Activated CD8-positive, alpha-beta T cell treated with anti-CD3 and anti-CD28 coated beads for 36 hours (primary cell): ENCODE results near the gene ABCA1. TPM values are rescaled to one million over a fixed set of nuclear protein-coding genes. Genes with fewer than 3 reads are reported as not detected.

Experiments used
- ATAC-seq: fragments of 200-7000 bp; cut with Tn5 transposase; one replicate; pipeline ENCODE4 v1.10.0; 2021; ENCODE audit warnings: mild to moderate bottlenecking, moderate library complexity
- CTCF ChIA-PET: fragments of 350-600 bp; sonication (Branson Sonifier 250); formaldehyde crosslinking; loops from one replicate; lab custom pipeline; 2021; ENCODE audit warnings: antibody characterized with exemption; lab: Charles Lee
- POLR2A ChIA-PET: fragments of 350-600 bp; sonication (Branson Sonifier 250); formaldehyde crosslinking; loops from one replicate; lab custom pipeline; 2021; ENCODE audit warnings: antibody characterized with exemption; lab: Charles Lee
- DNase-seq: peaks from one replicate; pipeline ENCODE4 v3.0.0-alpha.2; 2020
- H3K27ac Mint-ChIP-seq: one replicate; pipeline ENCODE4 v1.8.0; 2021; ENCODE audit warnings: mild to moderate bottlenecking, mixed read lengths
- H3K27me3 Mint-ChIP-seq: one replicate; pipeline ENCODE4 v1.8.0; 2021; ENCODE audit warnings: mixed read lengths
- H3K36me3 Mint-ChIP-seq: one replicate; pipeline ENCODE4 v1.8.0; 2021; ENCODE audit warnings: low read depth, mixed read lengths
- H3K4me1 Mint-ChIP-seq: one replicate; pipeline ENCODE4 v1.8.0; 2021; ENCODE audit warnings: low read depth, mixed read lengths
- H3K4me3 Mint-ChIP-seq: one replicate; pipeline ENCODE4 v1.8.0; 2021; ENCODE audit warnings: mild to moderate bottlenecking, moderate library complexity, mixed read lengths
- H3K9me3 Mint-ChIP-seq: one replicate; pipeline ENCODE4 v1.8.0; 2021; ENCODE audit warnings: mixed read lengths
- intact Hi-C: fragments of 100-400 bp; cut with micrococcal nuclease; formaldehyde crosslinking; loops from one replicate; pipeline ENCODE4 v1.10.0; 2022
- total RNA-seq, 2 experiments: library from RNA; stranded (reverse); gene quantifications; one replicate each; pipeline ENCODE4 v1.2.3, GENCODE V29; 2021
- TF ChIP-seq, protein P1 (sequence below): fragments of 200-600 bp; IDR thresholded peaks from one replicate; pipeline ENCODE4 v1.8.0; 2022; ENCODE audit warnings: antibody characterized with exemption, mild to moderate bottlenecking

ABCA1 gene
- total RNA-seq, 2 experiments from 2014 or later, result 0.20 to 0.38 TPM

DNA sequence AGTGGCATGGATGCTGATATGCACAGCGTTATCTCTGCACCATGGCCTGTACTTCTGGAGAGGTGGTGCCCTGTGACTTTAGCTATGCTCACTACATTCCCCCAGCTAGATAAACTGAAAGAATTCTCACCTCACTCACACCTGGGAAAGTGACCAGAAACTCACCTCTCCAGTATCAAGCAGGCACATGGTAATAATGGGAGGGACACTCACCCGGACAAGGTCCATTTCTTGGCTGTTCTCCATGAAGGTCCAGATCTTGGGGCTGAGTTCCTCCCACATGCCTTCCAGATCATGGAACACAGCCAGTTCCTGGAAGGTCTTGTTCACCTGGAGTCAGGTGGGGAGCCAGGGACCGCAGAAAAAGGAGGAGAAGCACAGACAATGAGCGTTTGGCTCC, 91.2 kb downstream of the ABCA1 start:
- intact Hi-C loops, result no loop called here
- Mint-ChIP-seq H3K9me3 (no peaks in the 10 kb centered on the region), H3K27me3 (no peaks in the 10 kb centered on the region), H3K36me3 (no peaks in the 10 kb centered on the region), H3K27ac (no peak overlapping the region), H3K4me3 (no peak overlapping the region), H3K4me1 (peaks cover 5% of the 10 kb centered on the region)
- CTCF ChIA-PET, result no interaction called here
- ATAC-seq (no peak), DNase-seq (no peak)
- POLR2A ChIA-PET, result no interaction called here
- TF ChIP-seq, protein P1, sequence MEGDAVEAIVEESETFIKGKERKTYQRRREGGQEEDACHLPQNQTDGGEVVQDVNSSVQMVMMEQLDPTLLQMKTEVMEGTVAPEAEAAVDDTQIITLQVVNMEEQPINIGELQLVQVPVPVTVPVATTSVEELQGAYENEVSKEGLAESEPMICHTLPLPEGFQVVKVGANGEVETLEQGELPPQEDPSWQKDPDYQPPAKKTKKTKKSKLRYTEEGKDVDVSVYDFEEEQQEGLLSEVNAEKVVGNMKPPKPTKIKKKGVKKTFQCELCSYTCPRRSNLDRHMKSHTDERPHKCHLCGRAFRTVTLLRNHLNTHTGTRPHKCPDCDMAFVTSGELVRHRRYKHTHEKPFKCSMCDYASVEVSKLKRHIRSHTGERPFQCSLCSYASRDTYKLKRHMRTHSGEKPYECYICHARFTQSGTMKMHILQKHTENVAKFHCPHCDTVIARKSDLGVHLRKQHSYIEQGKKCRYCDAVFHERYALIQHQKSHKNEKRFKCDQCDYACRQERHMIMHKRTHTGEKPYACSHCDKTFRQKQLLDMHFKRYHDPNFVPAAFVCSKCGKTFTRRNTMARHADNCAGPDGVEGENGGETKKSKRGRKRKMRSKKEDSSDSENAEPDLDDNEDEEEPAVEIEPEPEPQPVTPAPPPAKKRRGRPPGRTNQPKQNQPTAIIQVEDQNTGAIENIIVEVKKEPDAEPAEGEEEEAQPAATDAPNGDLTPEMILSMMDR, result no peak

DNA sequence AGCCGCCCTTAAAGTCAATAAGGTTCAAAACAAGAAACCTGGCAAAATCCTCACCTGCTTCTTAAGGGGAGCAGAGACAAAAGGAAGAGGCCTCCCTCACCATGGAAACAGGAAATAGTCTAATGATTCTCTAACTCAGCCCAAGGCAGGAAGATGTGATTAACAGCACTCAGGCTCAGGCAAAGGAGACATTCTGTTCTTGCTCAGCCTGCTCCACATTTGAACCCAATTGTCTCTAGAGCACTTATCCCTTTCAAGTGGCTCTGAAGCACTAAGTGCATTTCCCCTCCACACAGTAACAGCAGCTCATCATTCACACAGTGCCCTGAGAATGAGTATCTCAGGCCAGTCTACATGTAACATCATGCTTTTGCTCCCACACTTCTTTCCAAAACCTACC, 91.7 kb downstream of the ABCA1 start:
- ATAC-seq (peak; percentile 17), DNase-seq (no peak)
- TF ChIP-seq, protein P1, result no peak
- Mint-ChIP-seq H3K4me3 (no peak overlapping the region), H3K27me3 (no peaks in the 10 kb centered on the region), H3K9me3 (no peaks in the 10 kb centered on the region), H3K27ac (no peak overlapping the region), H3K4me1 (peaks cover 5% of the 10 kb centered on the region), H3K36me3 (no peaks in the 10 kb centered on the region)
- POLR2A ChIA-PET, result no interaction called here
- CTCF ChIA-PET, result no interaction called here
- intact Hi-C loops, result no loop called here

DNA sequence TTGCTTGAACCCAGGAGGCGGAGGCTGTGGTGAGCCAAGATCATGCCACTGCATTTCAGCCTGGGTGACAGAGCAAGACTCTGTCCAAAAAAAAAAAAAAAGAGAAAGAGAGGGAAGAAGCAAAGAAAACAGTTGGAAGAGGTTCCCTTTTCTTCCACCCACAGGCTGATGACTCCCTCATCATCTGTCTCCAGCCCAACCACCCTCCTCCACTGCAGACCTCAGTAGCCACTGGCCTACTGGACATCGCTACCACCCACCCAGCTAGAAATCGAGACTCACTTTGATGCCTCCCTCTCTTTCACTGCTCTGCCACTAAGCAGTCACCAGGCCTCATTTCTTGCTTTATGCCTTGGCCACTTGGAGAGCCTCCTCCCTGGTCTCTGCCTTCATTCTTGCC, 92.8 kb downstream of the ABCA1 start:
- DNase-seq (no peak), ATAC-seq (no peak)
- ChIA-PET POLR2A (no interaction called here), CTCF (no interaction called here)
- Mint-ChIP-seq H3K4me3 (no peak overlapping the region), H3K27me3 (no peaks in the 10 kb centered on the region), H3K27ac (no peak overlapping the region), H3K9me3 (no peaks in the 10 kb centered on the region), H3K36me3 (no peaks in the 10 kb centered on the region), H3K4me1 (peaks cover 5% of the 10 kb centered on the region)
- intact Hi-C loops, result no loop called here
- TF ChIP-seq, protein P1, result no peak

DNA sequence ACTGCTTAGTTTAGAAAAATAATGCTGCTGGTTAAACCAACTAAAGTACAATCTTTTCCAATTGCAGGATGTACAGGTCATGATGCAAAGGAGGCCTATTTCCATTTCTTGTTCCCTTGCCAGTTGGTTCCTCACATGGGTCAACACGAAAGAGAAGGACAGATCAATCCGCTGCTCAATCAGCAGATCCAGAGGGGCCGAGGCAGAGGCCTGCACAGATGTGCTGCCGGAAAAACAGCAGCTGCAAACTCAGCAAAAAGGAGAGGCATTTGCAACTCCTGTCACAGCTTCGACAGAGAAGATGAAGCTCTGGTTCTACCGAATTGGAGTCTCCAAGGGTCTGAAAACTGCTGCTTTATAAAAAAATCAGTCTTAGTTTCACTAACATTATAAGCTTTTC, 94.3 kb downstream of the ABCA1 start:
- no peak overlapping the region for H3K4me3 Mint-ChIP-seq
- H3K36me3 Mint-ChIP-seq, result no peaks in the 10 kb centered on the region
- ChIA-PET CTCF (no interaction called here), POLR2A (no interaction called here)
- TF ChIP-seq, protein P1, result no peak
- ATAC-seq, result no peak
- no peaks in the 10 kb centered on the region for H3K9me3 Mint-ChIP-seq
- no peak for DNase-seq
- peaks cover 5% of the 10 kb centered on the region for H3K4me1 Mint-ChIP-seq
- H3K27me3 Mint-ChIP-seq, result no peaks in the 10 kb centered on the region
- no peak overlapping the region for H3K27ac Mint-ChIP-seq
- intact Hi-C loops, result no loop called here

DNA sequence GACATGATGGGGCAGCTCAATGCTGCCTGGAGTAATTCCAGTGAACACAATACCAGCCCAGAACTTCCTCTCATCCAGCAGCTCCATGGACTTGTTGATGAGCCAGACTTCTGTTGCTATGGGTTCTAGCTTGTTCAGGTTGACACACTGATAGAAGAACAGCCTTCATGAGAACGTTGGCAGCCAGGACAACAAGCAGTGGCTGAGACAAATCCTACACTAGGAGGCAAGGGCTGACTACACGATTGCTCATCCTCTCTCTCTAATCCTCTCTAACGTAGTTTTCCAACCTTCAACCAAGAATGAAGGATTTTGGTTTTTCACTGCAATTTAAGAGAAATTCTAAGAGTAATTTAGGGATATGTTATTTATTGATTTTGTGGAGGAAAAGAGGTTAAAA, 96.3 kb downstream of the ABCA1 start:
- TF ChIP-seq, protein P1, result no peak
- POLR2A ChIA-PET, result no interaction called here
- DNase-seq (no peak), ATAC-seq (no peak)
- Mint-ChIP-seq H3K36me3 (no peaks in the 10 kb centered on the region), H3K27ac (no peak overlapping the region), H3K9me3 (no peaks in the 10 kb centered on the region), H3K27me3 (no peaks in the 10 kb centered on the region), H3K4me1 (peaks cover 5% of the 10 kb centered on the region), H3K4me3 (no peak overlapping the region)
- intact Hi-C loops, result no loop called here
- CTCF ChIA-PET, result no interaction called here
